GM19324 (cell line): Measurements from ENCODE around the gene PGBD2.
A peak's percentile ranks its signal among the peaks of the same experiment; 100 is the strongest.
"Not testable (repeated sequence)": the region's sequence is repeated elsewhere in the genome, so short reads cannot be mapped to it uniquely, and the experiment has no call there.

ENCODE experiments used
- ATAC-seq: cut with Tn5 transposase; IDR thresholded peaks from one replicate; pipeline ENCODE4 v1.9.1; 2021; ENCODE audit warnings: mild to moderate bottlenecking, moderate library complexity; ENCODE audit not compliant: unreplicated experiment, low FRiP score

PGBD2 gene, protein sequence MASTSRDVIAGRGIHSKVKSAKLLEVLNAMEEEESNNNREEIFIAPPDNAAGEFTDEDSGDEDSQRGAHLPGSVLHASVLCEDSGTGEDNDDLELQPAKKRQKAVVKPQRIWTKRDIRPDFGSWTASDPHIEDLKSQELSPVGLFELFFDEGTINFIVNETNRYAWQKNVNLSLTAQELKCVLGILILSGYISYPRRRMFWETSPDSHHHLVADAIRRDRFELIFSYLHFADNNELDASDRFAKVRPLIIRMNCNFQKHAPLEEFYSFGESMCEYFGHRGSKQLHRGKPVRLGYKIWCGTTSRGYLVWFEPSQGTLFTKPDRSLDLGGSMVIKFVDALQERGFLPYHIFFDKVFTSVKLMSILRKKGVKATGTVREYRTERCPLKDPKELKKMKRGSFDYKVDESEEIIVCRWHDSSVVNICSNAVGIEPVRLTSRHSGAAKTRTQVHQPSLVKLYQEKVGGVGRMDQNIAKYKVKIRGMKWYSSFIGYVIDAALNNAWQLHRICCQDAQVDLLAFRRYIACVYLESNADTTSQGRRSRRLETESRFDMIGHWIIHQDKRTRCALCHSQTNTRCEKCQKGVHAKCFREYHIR

DNA sequence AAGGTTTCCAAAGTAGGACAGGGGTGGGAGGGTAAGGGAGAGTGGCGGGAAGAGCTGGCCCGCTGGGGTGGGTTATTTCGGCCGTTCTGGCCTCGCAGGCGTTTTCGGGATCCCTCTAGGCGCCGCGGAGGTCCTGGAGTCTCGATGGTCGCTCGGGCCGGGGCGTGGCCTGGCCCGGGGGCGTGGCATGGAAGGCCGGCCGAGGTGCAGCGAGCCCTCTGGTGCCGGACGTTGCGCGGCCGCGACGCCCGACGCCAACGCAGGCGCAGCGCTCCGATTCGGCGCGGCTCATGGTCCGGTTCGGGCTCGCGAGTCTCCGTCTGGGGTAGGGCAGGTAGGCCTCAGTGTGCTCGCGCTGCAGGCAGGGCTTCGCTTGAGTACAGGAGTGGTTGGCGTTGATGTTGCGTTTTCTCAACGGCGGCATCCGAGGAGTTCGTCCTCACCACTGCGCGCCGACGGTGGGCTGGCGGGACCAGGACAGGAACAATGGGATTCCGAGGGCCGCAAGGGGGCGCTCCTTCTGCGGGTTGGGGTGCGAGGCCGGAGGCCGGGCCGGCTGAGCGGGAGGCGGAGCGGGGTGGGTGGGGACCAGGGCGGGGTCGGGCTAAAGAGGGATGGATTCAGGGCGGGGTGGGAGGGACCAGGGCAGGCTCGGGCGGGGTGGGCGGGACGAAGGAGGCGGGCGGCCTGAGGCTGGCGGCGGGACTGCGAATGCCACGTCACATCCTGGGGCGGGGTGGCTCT, at the start of gene PGBD2:
PGBD2 (plus strand) TSS at position 227 of the 744 bp plus-strand sequence. CDS start 7,628 bp downstream, outside the sequence.
- peak; percentile 97 for ATAC-seq

DNA sequence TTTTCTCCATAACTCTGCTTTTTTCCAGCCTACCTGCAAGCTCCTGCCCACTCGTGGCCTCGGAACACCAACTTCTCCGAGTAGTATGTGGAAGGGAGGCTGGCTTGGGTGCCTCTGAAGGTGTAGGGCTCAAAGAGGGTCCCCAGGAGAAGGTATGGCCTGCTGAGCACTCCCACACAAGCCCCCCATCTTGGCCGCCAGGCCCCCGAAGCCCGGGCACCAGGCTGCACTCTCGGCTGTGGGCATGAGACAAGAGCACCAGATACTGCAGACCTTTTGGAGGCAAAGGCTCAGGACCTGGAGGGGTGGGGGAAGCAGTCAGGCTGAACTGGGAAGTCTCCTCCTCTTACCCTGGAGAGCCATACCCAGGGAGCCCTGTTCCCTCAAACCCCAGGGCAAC, 48.8 kb upstream of the PGBD2 start:
- no peak for ATAC-seq

- no peak for ATAC-seq
These were observed 48.3 kb upstream of the PGBD2 start for GRCh38 chr1:248857749-248858095.

DNA sequence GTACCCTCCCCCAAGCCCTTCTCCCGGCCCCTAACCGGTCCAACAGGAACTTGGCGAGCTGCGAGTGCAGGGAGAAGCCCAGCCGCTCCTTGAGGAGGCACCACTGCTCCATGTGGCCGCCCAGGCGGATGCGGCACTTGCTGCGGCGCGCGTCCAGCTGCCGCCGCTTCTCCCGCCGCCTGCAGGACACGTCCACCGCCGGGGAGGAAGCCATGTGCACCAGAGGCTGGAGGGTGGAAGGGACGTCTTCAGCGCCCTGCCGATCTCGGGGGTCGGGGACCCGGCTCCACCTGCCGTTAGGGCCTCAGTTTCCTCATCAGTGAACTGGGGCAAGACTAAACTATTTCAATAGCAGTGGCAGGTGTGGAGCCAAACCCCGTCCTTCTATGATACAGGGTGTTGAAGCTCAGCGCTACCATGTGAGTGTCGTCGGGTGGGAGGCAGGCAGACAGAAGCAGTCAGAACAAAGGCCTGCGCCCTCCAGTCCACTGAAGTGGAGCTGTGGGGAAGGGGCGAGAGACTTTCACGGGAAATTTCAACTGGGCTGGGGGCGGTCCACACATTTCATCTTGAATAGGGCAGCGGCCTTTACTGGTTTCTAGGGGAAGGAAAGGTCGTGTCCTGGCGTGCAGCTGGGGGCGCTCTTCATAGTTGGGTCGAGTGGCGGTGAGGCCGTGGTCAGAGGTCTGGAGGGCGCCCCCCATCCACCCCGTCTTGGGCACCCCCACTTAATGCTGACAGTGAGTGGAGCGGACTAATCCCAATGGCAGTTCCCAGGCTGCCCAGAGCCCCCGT, 47.7 kb upstream of the PGBD2 start:
- peak; percentile 34 for ATAC-seq

- peak; percentile 90 for ATAC-seq
These were observed 46.8 kb upstream of the PGBD2 start, which contains the start of gene ZNF692 for GRCh38 chr1:248858891-248859889. TSS of gene ZNF692 (minus strand) at chr1:248859085. CDS start at chr1:248858309, 776 bp downstream.

DNA sequence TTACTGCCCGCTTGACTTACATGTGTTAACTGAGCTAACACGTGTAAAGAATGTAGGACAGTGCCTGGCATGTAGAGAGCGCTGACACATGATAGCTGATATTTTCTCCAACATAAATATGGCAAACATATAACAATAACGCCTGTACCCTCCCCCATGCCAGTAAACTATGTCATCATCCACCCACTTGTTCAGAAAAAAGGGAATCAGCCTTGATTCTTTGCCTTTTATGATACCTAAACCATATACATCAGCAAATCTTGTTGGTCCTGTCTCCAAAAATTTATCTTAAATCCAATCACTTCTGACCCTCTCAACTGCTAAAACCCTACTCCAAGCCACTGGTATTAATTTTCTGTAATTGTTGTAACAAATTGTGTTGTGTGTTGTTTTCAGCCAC, 46.0 kb upstream of the PGBD2 start:
- no peak for ATAC-seq

DNA sequence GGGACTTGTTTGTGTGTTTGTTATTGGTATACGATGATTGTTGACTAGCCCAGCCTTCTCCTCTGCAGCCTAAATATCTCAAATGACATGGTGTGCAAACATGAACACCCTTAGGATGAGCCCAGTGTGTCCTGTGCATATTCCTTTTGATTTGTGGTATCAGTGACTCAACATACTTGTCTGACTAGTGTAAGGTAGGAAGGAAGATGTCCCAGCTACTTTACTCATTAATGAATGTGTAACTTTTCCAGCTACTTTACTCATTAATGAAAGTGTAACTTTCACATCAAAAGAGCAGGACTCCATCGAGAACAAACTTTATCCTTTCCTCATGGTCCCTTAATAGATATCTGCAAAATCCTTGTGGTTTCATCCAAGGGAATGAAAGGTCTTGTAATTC, 44.4 kb upstream of the PGBD2 start:
- no peak for ATAC-seq

DNA sequence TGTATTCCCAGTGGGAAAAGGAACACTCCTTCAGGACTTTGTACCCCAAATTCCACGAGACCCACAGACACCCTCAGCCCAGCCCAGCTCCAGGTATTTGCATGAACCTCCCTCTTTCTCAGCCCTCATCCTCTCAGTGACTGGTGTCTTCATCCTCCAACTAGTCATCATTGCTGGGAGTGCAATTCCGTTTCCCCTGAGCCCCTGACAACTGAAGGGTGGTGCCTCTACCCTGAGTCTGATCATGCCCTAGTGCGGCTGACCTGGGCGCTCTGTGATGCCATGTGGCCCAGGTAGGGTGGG, 43.4 kb upstream of the PGBD2 start:
- ATAC-seq = peak; percentile 2

- ATAC-seq = peak; percentile 69
These were observed 42.8 kb upstream of the PGBD2 start for GRCh38 chr1:248862998-248863881.

DNA sequence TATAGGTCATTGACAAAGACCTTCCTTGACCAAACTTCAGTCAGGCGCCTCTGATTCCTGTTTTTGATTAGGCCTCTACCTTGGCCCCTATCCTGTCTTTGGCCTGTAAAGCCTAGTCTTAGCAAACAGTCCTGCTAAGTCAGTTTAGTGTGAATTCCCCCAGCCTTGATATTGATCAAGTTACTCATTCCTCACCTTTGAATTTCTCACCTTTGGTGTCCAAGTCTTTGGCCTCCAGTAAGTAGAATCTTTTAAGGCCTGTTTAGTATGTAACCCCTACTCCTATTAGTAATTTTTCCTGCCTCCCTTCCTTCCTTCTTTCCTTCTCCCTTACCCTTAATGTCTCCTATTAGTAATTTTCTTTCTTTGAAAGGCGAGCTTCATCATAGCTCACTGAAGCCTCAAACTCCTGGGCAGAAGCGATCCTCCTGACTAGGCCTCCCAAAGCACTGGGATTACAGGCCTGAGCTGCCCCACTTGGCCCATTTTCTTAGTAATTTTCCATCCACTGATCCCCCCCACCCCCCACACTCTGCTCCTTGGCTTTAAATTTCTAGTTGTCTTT, 34.1 kb upstream of the PGBD2 start:
- ATAC-seq = no peak

DNA sequence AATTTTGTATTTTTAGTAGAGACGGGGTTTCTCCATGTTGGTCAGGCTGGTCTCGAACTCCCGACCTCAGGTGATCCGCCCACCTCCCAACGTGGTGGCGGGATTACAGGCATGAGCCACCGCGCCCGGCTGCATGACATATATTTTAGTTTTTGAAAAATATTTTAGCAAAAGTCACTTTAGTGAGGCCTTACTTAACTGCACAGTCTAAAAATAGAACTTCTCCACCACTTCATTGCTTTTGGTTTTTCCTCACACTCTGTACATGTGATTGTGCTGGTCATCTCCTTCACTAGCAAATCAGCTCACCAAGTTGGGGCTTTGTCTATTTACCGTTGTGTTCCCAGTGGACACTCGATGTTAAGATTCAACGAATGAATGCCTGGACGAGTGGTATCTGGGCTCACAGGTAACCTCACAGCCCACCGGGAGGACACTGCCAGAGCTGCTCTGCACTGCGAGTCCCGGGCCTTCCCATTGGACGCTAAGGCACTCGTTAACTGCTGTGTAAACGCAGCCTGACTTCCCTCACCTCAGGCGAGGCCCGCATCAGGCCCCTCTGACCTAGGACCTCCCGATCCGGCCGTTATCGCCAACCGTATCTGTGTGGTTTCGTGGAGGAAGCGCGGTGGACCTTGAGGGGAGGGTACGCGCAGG, 33.2 kb upstream of the PGBD2 start:
- peak; percentile 38 for ATAC-seq

DNA sequence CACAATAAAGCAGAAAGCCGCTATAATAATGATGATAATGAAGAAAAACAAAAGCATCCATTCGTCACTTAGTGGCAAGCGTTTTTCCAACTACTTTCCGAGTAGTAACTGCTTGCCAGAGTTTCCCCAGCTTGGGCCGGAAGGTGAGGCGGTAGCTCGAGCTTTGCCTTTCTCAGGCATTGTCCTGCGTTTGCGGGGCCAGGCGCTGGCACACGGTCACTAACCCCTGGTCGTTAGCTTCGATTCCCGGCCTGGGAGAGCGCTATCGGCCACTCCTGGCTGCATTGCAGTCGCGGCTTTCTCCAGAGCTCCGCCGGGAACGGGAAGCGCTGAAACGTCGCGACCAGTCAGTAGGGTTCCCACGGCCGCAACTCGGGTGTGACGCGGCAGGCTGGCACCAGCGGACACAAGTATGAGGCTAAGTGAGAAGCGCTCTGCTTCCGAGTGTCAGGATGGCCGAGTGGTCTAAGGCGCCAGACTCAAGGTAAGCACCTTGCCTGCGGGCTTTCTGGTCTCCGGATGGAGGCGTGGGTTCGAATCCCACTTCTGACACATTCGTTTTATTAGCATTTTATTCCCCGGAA, 32.5 kb upstream of the PGBD2 start:
- ATAC-seq = peak; percentile 91

DNA sequence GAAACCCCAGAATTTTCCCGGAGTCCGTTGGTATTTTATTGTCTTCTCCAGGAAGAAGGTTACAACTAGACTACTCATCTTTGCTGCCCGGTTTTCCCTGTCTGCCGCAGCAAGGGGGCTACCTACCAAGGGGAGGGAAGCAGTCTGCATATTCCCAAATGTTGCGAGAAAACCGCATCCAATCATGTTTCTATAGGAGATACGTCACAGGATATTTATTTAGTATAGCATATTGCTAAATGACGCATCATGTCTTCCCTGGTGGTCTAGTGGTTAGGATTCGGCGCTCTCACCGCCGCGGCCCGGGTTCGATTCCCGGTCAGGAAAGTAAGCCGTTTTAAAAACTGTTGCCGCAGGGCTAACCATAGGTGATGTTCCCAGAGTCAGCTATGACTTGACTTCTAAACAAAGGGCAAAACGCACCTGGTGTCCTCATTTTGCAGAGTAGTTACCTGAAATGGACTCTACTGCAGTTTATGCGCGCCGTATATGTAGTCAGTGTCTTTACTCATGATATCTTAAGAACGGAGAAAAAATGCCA, 32.0 kb upstream of the PGBD2 start:
- peak; percentile 75 for ATAC-seq

GRCh38 chr1:248881261-248881660, 24.8 kb upstream of the PGBD2 start:
- no peak for ATAC-seq

- not testable (repeated sequence) for ATAC-seq
These were observed 23.6 kb upstream of the PGBD2 start for GRCh38 chr1:248882427-248882826.

GRCh38 chr1:248884632-248885295, 21.3 kb upstream of the PGBD2 start:
- ATAC-seq = no peak

DNA sequence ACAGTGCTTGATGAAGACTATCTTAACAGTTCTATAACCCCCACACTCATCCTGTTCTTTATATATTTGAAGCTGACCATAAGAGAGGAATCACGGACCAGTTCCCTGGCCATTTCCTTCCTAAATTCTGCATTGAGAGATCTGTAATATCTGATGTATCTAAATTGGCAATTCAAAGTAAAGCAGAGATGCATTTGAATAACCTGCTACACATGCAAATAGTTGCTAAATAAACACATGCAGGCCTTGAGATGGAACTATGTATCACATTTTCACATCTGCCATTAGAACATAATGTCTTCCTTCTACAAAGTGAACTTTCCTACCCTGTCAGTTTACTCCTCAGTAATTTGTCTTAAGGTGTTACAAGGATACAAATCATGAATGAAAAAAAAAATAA, 20.4 kb upstream of the PGBD2 start:
- no peak for ATAC-seq
